HG03045 (cell line): ENCODE data around the gene VAV2.
"Not testable (repeated sequence)": the region's sequence is repeated elsewhere in the genome, so short reads cannot be mapped to it uniquely, and the experiment has no call there.

Experiments used
- ATAC-seq: cut with Tn5 transposase; IDR thresholded peaks from one replicate; pipeline ENCODE4 v1.9.1; 2021; ENCODE audit warnings: mild to moderate bottlenecking, moderate library complexity; ENCODE audit not compliant: unreplicated experiment

The VAV2 gene

DNA sequence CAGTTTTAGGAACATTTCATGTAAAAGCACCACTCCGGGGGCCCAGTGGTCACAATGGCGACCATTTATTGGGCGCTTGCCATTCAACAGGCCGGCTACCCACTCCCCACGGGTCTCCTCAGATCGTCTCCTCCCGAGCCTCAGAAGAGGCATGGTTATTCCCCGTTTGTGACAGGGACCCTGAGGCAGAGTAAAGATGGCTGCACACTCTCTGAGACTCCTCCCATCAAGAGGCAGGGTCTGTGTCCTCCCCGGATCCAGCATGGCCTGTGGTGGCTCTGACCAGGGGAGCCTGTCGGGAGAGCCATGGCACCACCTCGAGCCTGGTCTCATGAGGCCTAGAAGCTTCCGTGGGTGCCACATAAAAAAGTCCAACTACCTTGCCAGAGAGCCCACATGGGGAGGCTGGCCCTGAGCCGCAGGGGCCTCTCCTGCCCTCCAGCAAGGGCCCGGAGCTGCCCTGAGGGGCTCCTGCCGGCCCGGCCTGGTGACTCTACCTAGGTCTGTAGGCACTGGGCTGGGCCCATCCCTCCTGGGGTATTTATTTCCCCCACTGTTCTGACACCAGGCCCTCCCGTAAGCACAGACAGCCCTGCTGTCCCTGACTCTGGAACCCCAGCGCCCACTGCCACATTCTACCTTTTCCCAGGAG is 90.8 kb downstream of the VAV2 start:
- no peak for ATAC-seq

DNA sequence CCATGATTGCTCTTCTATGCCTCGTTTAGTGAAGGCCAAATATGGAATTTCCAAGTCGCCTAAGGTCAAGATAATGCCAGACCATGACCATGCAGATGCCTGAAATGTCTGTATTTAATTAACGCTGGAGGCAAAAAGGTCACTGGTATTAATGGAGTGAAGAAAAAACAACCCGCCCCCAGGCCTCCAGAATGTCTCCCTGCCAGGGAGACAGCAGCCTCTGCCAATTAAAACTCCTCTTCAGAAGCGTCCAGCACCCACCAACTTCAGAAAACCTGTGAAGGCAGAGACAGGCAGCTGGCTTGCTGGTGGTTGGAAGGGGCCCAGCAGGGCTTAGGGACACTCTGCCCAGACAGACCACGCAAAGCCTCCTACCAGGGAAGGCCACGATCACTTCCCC is 94.4 kb downstream of the VAV2 start:
- no peak for ATAC-seq

DNA sequence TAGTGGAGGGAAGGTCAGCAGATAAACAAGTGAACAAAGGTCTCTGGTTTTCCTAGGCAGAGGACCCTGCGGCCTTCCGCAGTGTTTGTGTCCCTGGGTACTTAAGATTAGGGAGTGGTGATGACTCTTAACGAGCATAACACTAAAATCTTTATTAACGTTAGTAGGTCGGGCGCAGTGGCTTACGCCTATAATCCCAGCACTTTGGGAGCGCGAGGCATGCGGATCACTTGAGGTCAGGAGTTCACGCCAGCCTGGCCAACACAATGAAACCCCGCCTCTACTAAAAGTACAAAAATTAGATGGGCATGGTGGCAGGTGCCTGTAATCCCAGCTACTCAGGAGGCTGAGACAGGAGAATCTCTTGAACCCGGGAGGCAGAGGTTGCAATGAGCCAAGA is 96.1 kb downstream of the VAV2 start:
- not testable (repeated sequence) for ATAC-seq

DNA sequence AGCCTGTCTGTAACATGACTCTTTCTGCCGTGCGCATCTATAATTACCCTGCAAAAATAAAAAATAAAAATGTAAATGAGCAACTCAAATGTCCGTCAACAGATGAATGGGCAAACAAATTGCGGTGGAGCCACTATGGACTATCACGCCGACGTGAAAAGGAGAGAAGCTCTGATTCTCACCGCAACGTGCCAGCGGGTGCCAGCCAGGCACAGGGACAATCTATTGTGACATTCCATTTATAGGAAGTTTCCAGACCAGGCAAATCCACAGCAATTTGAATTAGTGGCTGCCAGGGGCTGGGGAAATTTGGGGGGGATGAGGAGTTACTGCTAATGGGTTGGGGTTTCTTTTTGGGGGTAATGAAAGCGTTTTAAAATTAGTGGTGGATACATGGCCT is 96.8 kb downstream of the VAV2 start:
- ATAC-seq, result no peak

DNA sequence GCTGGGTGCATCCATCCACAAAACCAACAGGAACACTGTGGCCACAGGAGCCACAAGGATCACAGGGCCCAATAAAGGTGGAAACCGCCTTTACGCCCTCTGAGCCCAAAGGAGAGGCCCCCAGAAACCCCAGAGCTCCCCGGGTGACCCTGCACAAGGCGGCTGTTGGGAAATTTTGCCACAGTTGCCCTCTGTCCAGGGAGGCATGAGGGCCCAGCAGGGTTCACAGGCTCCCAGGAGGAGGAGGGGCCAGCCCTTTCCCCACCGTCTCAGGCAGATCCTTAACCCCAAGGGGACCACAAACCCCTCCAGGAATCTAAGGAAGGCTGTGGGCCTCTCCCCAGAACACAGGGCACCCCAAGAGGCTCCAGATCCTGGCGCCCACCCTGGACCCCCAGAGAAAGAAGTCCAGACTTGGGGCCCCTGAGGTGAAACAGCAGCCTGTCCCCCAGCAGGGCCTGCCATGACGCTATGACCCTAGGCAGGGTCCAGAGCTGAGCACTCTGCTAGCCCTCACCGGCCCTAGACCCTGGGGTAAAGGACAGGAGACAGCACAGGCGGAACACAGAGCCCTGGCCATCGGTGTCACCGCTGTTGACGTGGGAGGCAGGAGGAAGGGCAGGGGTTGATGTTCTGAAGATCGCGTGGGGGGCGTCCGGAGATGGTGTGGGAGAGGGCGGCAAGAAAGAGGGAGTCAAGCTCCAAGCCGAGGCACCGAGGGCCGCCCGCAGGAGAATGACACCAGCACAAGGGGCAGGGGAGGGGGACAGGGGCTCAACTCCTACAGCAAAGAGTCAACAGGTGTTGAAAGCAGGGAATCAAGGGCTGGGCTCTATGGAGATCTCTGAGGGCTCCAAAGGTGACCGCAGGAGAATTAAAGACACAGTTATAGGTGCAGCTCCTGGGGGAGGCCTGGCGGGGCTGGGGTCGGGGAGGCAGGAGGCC is 97.5 kb downstream of the VAV2 start:
- ATAC-seq, result no peak

DNA sequence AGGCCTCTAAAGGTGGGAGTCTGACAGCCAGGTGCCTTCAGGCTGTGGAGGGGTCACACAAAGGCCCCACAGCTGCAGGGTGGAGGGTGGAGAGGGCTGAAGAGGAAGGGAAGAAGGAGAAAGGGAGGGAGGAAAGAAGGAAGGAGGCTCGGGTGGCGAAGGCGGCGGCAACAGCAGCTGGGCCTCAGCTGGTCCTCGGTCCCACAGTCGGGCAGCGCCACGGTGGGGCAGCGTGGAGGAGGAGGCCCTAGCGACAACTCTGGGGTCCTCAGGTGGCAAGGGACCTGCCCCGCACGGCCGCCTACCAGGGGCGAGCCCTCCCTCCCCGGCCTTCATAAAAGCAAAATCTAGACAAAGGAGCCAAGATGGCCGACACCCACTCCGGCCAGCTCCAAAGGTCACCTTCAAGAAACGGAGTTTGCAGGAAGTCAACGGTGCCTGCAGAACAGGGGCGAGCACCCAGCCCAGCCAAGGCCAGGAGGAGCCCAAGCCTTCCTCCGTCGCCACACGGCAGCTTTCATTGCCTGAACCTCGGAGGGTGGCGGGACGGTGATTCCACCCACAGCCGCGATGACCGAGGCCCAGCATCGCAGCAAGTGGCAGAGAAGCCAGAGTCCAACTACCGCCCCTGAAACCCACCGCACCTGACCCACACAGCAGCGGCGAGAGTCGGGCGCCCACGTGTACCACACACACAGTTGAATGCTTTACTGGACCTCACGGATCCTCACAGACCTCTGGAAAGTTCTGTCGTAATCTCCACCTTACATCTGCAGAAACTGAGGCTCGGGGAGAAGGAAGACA is 98.7 kb downstream of the VAV2 start:
- ATAC-seq, result no peak

DNA sequence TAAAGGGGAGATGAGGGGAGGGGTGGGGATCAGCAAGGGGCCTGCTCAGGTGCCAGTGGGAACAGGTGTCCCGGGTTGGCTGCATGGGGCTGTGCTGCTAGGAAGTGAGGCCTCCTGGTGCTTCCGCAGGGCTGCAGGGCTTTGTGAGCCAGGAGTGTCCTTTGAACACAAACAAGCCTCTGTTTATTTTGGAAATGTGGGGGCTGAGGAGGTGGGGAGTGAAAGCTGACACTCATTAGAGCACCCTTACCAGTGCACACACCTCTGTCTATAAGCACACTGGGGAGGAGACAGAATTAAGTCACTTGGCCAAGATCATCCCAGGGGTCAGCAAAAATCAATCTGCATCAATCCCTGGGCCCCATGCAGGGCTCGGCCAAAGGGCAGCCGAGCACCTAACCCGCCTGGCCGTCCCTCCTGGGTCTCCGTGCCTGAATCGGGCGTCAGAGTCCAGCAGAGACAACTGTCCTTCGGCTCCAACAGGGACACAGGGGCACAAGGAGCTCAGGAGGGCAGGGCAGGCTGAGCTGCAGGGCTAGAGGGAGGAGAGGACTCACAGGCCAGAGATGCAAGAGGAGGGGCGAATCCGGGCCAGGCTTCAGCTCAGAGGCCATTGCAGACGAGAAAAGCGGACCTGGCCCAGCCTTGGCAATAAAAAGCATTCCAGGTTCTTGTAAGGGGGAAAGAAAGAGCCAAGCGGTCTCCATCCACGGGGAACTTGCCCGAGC is 99.8 kb downstream of the VAV2 start:
- ATAC-seq, result no peak

DNA sequence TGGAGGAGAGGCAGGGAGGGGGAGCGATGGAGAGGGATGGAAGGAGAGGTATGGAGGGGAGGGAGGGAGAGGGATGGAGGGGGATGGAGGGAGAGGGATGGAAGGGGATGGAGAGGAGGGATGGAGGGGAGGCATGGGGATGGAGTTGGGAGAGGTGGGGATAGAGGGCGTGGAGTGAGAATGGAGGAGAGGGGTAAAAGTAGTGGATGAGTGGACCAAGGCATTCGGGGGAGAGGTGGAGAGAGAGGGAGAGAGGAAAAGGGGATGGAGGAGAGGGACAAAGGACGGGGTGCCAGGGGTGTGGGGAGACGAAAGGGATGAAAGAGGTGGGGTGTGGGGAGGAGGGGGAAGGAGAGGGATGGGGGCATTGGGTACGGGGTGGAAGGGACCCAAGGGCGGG is 100.4 kb downstream of the VAV2 start:
- ATAC-seq, result no peak

DNA sequence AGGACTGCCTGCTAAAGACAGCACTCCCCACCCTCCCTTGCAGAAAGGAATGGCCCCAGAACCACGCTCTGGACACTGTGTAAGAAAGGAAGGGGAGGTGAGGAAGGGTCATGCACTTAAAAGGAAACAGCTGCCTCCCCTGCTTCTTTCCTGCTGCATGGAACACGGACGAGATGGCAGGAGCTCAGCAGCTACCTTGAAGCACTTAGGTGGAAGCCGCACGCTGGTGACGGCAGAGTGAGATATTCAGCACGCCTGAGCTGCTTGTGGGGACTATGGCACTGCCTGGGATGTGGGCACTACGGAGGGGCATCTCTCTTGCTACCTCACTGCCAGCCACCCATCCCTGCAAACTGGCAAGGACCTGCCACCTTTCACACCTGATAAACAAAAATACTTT is 101.5 kb downstream of the VAV2 start:
- ATAC-seq, result no peak

DNA sequence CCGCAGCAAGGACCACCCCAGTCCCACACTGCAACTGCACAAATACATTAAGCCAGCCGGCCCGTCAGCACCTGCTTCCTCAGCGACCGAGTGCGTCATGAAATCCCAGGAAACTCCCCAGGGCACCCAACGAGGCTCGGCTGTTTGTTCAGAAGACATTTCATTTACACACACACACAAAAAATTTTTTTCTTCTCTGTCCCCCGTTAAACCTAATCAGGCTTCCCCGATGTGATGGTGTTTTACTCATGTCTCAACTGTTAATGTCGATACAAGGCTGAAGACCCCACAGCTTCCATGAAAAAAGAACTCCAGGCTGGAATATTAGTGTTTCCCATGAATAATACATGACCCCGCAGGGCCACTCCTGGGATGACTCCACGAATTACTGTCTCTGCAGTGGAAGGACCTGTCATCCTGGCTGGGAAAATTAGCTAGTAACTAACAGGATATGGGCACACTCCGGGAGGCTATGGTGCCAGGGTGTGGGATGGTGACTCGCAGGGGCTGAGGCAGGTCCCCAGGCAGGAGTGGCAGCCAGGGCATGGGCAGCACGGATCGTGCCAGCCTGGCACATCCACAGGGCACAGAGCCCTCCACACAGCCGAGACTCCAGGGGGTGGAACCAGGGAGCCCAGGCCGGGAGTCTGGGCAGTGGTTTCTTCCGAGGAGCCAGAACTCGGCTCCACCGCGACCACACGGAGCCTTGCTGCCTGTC is 102.4 kb downstream of the VAV2 start:
- no peak for ATAC-seq

DNA sequence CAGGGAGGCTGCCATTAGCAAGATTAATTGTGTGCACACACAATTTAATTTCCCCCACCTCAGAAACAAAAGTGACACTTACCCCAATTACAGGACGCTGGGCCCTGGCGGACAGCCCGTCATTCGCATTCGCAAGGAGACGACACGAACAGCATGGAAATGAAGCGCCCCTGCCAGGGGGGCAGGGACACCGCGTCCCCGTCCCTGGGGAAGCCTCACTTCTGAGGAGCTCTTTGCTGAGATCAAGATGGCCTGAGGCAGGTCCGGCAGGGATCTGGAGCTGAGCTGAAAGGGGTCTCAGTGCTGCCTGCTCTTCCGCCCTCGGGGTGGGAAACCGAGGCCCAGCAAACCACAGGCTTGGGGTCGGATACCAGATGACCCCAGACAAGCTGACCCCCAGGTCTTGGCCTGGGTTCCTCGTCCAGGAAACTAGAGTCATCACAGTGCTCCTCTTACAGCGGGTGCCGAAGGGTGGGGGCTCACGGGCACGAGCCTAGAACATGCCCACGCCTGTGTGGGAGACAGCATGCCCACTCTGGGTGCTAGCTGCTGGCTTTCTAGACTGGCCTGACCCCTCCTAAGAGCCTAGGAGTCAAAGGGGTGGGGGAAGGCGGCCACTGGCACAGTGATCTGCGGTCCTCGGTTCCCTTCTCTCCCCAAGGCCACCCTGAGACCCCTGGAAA is 103.2 kb downstream of the VAV2 start:
- no peak for ATAC-seq

DNA sequence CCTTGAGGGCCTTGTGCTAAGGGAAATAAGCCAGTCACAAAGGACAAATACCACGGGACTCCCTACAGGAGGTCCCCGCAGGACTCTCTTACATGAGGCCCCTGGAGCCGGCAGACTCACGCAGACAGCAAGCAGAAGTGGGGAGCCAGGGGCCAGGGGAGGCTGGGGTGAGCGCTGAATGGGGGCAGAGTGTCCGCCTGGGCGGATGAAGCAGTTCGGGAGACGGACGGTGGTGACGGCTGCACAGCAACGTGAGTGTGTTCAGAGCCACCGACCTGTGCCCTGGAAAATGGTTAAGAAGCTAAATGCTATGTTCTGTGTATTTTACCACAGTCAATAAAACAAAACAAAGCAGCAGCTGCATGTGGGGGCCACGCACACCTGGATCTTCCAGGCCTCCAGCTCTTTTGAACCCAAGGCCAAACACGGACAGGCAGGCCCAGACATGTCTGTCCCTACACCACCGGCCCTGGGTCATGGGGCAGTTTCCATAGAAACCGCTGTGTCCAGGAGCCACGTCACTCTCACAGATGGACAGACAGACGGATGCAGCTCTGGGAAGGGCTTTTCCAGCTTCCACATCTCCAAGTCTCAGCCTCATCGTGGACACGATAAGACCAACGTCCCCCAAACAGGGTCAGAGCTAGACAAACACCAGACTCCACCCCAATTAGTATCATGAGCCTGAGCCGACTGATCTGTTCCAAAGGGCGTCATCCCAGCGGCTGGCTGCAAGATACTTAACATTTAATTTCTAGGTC is 103.9 kb downstream of the VAV2 start:
- ATAC-seq, result no peak

DNA sequence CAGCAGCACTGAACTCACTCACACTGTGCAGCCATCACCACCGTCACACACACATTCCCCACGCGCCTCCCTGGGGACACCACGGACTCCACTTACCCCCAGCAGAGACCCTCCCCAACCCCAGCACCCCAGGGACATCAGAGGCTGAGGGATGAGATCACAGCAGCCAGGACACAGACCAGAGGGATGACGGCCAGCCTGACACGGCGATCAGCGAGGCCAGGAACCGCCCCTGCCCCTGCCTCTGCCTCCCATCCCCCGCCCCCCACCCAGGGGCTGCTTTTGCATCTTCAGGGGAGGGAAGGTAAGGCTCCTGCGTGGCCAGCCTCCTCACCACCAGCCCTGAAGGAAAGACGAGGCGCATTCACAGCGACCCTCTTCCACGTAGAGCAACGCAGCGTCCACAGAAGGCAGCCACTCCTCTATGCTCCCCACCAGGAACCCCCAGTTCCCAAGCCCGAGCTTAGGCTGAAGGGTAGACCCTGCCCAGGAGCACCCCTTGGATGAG is 104.5 kb downstream of the VAV2 start:
- no peak for ATAC-seq

DNA sequence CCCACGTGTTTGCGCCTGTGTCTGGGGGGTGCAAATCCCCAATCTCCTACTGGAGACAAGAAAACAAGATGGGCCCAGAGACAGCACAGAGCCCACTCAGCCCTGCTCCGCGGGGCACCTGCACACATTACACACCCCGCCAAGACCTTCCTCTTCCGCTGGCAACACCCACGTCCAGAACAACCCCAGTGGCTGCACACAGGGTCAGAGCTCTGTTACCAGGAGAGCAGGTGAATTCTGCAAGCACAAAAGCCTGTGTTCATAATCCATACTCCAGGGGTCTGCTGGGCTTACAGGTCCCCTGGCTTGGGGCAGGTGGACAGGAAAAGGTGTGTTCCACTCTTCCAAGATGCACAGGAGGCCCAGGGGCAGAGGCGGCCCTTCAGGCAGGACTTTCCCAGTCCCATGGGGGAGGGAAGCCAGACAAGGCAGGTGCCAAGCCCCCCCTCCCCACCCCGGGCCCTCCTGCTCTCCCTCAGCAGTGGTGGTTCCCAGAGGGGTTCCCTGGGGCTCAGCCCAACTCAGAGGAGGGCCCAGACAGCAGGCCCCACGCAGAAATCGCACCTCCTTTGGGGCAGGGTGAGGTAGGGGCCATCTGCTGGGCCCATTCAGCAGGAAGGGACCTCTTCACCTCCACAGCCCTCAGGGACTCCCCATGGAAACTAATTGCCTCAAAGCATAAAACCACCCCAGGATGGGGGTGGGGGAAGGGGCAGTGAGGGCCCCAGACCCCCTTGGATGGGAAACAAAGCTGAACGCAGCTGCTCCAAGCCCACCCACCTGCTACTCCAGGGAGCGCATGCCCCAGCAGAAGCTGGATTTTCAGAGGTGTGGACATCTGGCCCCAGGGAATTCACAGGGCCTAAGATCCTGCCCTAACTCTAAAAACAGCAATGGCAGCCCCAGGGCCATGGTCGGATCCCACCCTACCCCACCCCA is 105.3 kb downstream of the VAV2 start:
- no peak for ATAC-seq

DNA sequence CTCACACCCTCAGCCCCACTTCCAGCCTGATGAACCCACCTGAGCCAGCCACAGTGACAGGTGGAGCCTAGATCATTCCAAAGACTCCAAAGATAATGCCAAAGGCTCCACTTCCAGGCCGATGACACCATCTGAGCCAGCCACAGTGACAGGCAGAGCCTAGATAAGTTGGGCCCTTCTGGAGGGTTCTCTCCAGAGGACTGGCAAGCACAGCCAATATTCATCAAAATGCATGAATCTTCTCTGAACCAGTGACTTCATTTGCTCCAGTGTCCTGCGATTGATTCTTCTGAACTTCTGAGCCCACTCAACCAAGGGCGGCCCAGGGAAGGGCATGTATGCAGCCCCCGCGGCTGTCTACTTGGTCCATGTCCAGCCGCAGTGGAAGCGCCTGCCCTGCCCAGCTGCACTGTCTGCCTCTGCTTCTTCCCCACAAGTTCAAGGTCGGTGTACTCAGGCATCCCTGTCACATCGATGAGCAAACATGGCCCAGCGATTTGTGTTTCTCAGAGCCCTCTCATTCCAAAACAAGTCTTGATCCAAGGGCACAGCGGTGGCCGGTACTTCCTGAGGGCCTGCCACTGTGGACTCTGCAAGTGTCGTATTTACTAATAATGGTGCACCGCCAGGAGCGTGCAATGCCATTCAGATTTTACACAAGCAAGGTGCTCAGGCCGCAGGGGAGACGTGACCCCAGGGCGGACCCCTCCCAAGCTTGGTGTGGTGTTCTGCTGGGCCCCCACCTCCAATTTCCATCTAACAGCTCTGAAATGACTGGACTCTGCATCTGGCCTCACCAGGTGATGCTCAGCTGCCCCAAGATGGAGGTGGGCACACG is 107.0 kb downstream of the VAV2 start:
- ATAC-seq, result no peak

DNA sequence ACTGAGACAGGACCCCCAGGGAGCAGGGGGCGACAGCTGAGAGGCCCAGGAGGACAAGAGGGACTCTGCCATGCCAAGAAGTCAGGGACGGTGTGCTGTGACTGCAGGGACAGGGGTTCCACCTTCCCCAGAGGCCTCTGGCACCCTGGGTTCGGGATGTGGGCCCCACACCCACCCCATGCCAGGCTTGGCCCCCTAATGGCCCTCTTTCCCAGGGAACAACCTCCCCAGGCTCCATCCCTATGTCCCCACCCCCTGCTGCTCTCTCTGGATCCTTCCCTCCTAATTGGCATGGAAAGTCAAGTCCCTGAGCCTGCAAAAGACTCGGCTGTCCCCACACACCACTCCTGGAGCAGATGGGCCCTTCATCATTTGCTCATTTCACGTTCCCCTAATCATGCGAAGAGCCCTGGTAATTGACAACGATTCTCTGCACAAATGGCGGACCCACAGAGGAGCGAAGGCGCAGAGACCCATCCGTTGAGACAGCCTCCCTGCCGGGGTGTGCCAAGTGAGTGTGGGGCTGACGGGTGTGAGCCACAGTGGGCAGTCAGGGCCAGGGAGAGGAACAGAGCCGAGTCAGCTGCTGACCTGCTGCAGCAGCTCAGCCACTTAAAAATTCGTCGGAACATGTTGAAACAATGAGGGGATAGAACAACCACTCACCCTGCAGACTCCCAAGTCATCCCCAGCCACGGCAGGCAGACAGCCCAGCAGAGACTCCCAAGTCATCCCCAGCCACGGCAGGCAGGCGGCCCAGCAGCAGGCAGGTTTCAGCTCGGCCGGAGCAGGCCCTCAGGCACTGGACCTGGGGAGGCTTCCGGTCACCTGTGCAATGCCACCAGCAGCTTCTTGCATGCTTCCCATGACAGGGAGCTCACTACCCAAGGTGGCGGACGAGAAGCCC is 109.0 kb downstream of the VAV2 start:
- ATAC-seq, result no peak
